Common myeloid progenitor, CD34-positive (primary cell): ENCODE measurements around the gene OR6C3. TPM values are rescaled to one million over a fixed set of nuclear protein-coding genes. Genes with fewer than 3 reads are reported as not detected.
"Not testable (repeated sequence)": the region's sequence is repeated elsewhere in the genome, so short reads cannot be mapped to it uniquely, and the experiment has no call there.

Experiments used
- CTCF ChIA-PET: fragments of 350-600 bp; sonication (Branson Sonifier 250); formaldehyde crosslinking; loops from one replicate; lab custom pipeline; 2021; ENCODE audit warnings: antibody characterized with exemption; lab: Charles Lee
- POLR2A ChIA-PET: fragments of 350-600 bp; sonication (Branson Sonifier 250); formaldehyde crosslinking; loops from one replicate; lab custom pipeline; 2021; ENCODE audit warnings: antibody characterized with exemption; lab: Charles Lee
- DNase-seq, 3 donors: peaks; one replicate each; pipeline versions ENCODE4 v3.0.0 to v3.0.0-alpha.2; 2013
- H3K27ac ChIP-seq, 2 experiments: 1 replicate in 1 of 2; 2 replicates in 1 of 2; pipeline ENCODE4 v1.7.0; 2013; ENCODE audit warnings: inconsistent platforms in 2 of 2, low read length in 2 of 2, mild to moderate bottlenecking in 2 of 2, low read depth in 1 of 2, moderate library complexity in 1 of 2; ENCODE audit not compliant: severe bottlenecking in 2 of 2, insufficient read depth in 1 of 2, poor library complexity in 1 of 2
- H3K27me3 ChIP-seq, 5 experiments: replicated peaks in 2 of 5; 1 replicate in 3 of 5; 2 replicates in 2 of 5; pipeline versions ENCODE4 v1.6.1 to v1.7.0; 2013; ENCODE audit warnings: low read length in 4 of 5, mild to moderate bottlenecking in 2 of 5, moderate library complexity in 2 of 5, inconsistent platforms in 1 of 5; ENCODE audit not compliant: insufficient read depth in 5 of 5, control insufficient read depth in 4 of 5
- H3K36me3 ChIP-seq, 4 experiments: 1 replicate in 2 of 4; 2 replicates in 2 of 4; pipeline versions ENCODE4 v1.6.1 to v1.7.0; 2013; ENCODE audit warnings: low read length in 3 of 4, control low read depth in 1 of 4, mild to moderate bottlenecking in 1 of 4; ENCODE audit not compliant: control insufficient read depth in 4 of 4, insufficient read depth in 4 of 4
- H3K4me1 ChIP-seq, 4 experiments: 1 replicate in 3 of 4; 2 replicates in 1 of 4; pipeline versions ENCODE4 v1.6.1 to v1.7.1; 2013; ENCODE audit warnings: low read length in 3 of 4, mild to moderate bottlenecking in 3 of 4, control low read depth in 1 of 4, inconsistent platforms in 1 of 4, moderate library complexity in 1 of 4; ENCODE audit not compliant: control insufficient read depth in 4 of 4, insufficient read depth in 4 of 4; ENCODE audit errors: control extremely low read depth in 1 of 4
- H3K4me3 ChIP-seq, 7 experiments: 1 replicate in 4 of 7; 2 replicates in 3 of 7; pipeline versions ENCODE4 v1.5.1 to v1.7.0; 2013; ENCODE audit warnings: mild to moderate bottlenecking in 7 of 7, low read length in 6 of 7, moderate library complexity in 6 of 7, inconsistent platforms in 2 of 7, low read depth in 2 of 7, control low read depth in 1 of 7; ENCODE audit not compliant: insufficient read depth in 4 of 7, control insufficient read depth in 1 of 7; ENCODE audit errors: extremely low read depth in 1 of 7
- H3K9me3 ChIP-seq, 5 experiments: 1 replicate in 4 of 5; 2 replicates in 1 of 5; pipeline versions ENCODE4 v1.6.1 to v1.7.1; 2013; ENCODE audit warnings: low read length in 4 of 5, mild to moderate bottlenecking in 2 of 5, inconsistent platforms in 1 of 5, low read depth in 1 of 5, moderate library complexity in 1 of 5; ENCODE audit not compliant: control insufficient read depth in 4 of 5, insufficient read depth in 2 of 5; ENCODE audit errors: control extremely low read depth in 1 of 5
- WGBS: methylation state at CpG from one replicate; pipeline ENCODE4 v1.1.5; 2013; ENCODE audit not compliant: insufficient coverage; 5-methylcytosine and 5-hydroxymethylcytosine counted together
- polyA plus RNA-seq: library from polyadenylated mRNA; unstranded; fragments of 120-200 nt; gene quantifications from one replicate; pipeline ENCODE4 v1.2.1, GENCODE V29; 2013

OR6C3 gene
- not detected for polyA plus RNA-seq

- peaks cover 0 to 6% (median 3%) of the 10 kb centered on the region in 5 experiments for H3K27me3 ChIP-seq
- H3K9me3 ChIP-seq, result no peaks in the 10 kb centered on the region
- no peak for DNase-seq
- no peak within 1 kb of the TSS for H3K4me3 ChIP-seq
- ChIA-PET POLR2A (no interaction called here), CTCF (no interaction called here)
- no peak within 1 kb of the TSS for H3K27ac ChIP-seq
- H3K36me3 ChIP-seq, result no peaks in the 10 kb centered on the region
- H3K4me1 ChIP-seq, result no peaks in the 10 kb centered on the region
- no CpG with 5 or more reads among the region's 1 CpG for whole genome bisulfite sequencing
Observed at GRCh38 chr12:55330446-55330845, at the start of gene OR6C3. TSS of gene OR6C3 (plus strand) at chr12:55330746. CDS start at chr12:55331701, 955 bp downstream.

- POLR2A ChIA-PET, result no interaction called here
- Histone ChIP-seq H3K27me3 (peaks cover 0 to 10% (median 0%) of the 10 kb centered on the region in 5 experiments), H3K9me3 (peaks cover 0 to 4% (median 1%) of the 10 kb centered on the region in 5 experiments), H3K27ac (no peak overlapping the region), H3K4me1 (no peaks in the 10 kb centered on the region), H3K36me3 (no peaks in the 10 kb centered on the region), H3K4me3 (no peak overlapping the region)
- CTCF ChIA-PET, result no interaction called here
- DNase-seq, result no peak
- WGBS, result no CpG with 5 or more reads among the region's 2 CpGs
Observed at GRCh38 chr12:55280991-55281390, 49.6 kb upstream of the OR6C3 start.

- 100% methylated on average over 1 of the region's 2 CpGs for WGBS
- peaks cover 0 to 3% (median 2%) of the 10 kb centered on the region in 5 experiments for H3K27me3 ChIP-seq
- H3K36me3 ChIP-seq, result no peaks in the 10 kb centered on the region
- no peaks in the 10 kb centered on the region for H3K4me1 ChIP-seq
- no peak for DNase-seq
- no peak overlapping the region for H3K4me3 ChIP-seq
- ChIA-PET POLR2A (no interaction called here), CTCF (no interaction called here)
- no peak overlapping the region for H3K27ac ChIP-seq
- H3K9me3 ChIP-seq, result no peaks in the 10 kb centered on the region
Observed at GRCh38 chr12:55289999-55290398, 40.5 kb upstream of the OR6C3 start.

- H3K36me3 ChIP-seq, result no peaks in the 10 kb centered on the region
- H3K4me1 ChIP-seq, result no peaks in the 10 kb centered on the region
- CTCF ChIA-PET, result no interaction called here
- peaks cover 0 to 2% (median 0%) of the 10 kb centered on the region in 5 experiments for H3K9me3 ChIP-seq
- H3K27me3 ChIP-seq, result peaks cover 0 to 7% (median 3%) of the 10 kb centered on the region in 5 experiments
- H3K4me3 ChIP-seq, result no peak within 1 kb of the TSS
- POLR2A ChIA-PET, result no interaction called here
- DNase-seq, result no peak
- WGBS, result no CpG with 5 or more reads among the region's 2 CpGs
- H3K27ac ChIP-seq, result no peak within 1 kb of the TSS
Observed at GRCh38 chr12:55296469-55296868, 34.1 kb upstream of the OR6C3 start, which contains the start of gene OR6C6. TSS of gene OR6C6 (minus strand) at chr12:55296569. CDS start at chr12:55295232, 1,337 bp downstream.

- Histone ChIP-seq H3K9me3 (peaks cover 0 to 1% (median 0%) of the 10 kb centered on the region in 5 experiments), H3K36me3 (no peaks in the 10 kb centered on the region), H3K4me1 (no peaks in the 10 kb centered on the region), H3K4me3 (no peak within 1 kb of the TSS), H3K27ac (no peak within 1 kb of the TSS), H3K27me3 (peaks cover 0 to 3% (median 0%) of the 10 kb centered on the region in 5 experiments)
- ChIA-PET CTCF (no interaction called here), POLR2A (no interaction called here)
- no peak for DNase-seq
- WGBS, result 92% methylated on average over 2 of the region's 2 CpGs
Observed at GRCh38 chr12:55314043-55314442, 16.5 kb upstream of the OR6C3 start, which contains the start of gene OR6C1. TSS of gene OR6C1 (plus strand) at chr12:55314343. CDS start at chr12:55320600, 6,257 bp downstream.

GRCh38 chr12:55320201-55320600, 10.3 kb upstream of the OR6C3 start:
- Histone ChIP-seq H3K27ac (no peak overlapping the region), H3K4me3 (no peak overlapping the region), H3K4me1 (no peaks in the 10 kb centered on the region), H3K36me3 (no peaks in the 10 kb centered on the region), H3K27me3 (peaks cover 0 to 3% (median 0%) of the 10 kb centered on the region in 5 experiments), H3K9me3 (peaks cover 0 to 5% (median 0%) of the 10 kb centered on the region in 5 experiments)
- POLR2A ChIA-PET, result no interaction called here
- no peak for DNase-seq
- 100% methylated on average over 3 of the region's 4 CpGs for WGBS
- CTCF ChIA-PET, result no interaction called here

GRCh38 chr12:55325801-55326200, 4.7 kb upstream of the OR6C3 start:
- DNase-seq, CTCF ChIA-PET, H3K36me3 ChIP-seq, H3K27ac ChIP-seq, H3K4me3 ChIP-seq, H3K27me3 ChIP-seq, H3K4me1 ChIP-seq, H3K9me3 ChIP-seq: not testable (repeated sequence)
- 100% methylated on average over 2 of the region's 6 CpGs for WGBS
- POLR2A ChIA-PET, result interaction anchor here (0.6 kb wide), 1 partner anchor 259 kb away, joined by 3 read pairs; no protein-coding TSS in a partner anchor
